ENCODE measurements around the gene CRELD2.

Gene CRELD2

DNA sequence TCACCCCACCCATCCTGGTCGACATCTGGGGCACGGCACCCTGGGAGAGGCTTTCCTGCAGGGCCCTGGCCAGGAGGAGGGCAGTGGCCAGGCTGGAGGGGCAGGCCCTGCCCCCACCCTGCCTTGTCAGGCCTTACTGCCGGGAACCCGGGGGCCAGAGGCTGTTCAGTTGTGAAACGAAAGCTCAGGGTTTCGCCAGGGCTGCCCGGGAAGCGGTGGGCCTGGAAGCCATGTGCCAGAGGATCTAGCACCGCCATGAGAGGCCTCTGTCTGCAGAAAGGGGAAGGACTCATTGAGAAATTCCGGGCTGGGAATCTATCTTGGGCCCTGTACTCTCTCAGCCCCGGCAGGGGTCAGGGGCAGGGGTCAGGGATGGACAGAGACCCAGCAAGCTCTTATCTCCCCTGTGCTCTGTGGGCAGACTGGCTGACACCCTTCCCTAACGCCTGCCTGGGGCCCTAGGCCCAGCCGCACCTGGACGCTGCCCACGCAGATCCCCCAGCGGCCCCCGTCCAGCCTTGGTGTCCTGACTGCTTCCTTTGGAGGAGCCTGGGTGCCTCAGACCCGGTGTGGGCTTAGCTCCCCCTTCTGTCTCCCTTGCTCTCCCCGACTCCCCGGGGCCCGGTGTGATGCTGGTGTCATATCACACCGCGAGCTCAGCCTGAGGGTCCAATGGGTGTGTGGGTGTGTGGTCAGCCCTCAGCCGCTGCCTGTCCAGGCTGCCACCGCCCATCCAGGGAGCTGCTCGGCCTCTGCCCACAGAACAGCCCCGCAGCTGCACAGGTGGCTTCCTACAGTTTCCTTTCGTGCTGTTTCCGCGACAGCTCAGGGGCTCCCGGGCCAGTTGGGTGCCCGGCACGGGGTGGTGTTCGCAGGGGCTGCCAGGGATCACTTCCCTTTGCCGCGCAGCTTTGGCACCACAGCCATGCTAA lies 48.6 kb downstream of the CRELD2 start:
- TF ChIP-seq, protein P1, sequence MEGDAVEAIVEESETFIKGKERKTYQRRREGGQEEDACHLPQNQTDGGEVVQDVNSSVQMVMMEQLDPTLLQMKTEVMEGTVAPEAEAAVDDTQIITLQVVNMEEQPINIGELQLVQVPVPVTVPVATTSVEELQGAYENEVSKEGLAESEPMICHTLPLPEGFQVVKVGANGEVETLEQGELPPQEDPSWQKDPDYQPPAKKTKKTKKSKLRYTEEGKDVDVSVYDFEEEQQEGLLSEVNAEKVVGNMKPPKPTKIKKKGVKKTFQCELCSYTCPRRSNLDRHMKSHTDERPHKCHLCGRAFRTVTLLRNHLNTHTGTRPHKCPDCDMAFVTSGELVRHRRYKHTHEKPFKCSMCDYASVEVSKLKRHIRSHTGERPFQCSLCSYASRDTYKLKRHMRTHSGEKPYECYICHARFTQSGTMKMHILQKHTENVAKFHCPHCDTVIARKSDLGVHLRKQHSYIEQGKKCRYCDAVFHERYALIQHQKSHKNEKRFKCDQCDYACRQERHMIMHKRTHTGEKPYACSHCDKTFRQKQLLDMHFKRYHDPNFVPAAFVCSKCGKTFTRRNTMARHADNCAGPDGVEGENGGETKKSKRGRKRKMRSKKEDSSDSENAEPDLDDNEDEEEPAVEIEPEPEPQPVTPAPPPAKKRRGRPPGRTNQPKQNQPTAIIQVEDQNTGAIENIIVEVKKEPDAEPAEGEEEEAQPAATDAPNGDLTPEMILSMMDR (IDR thresholded peaks at IDR 0.05; ENCODE audit: control insufficient read depth, insufficient read depth, low read depth, low read length, missing control alignments): no peak
- no peak overlapping the region for H3K4me3 ChIP-seq (ENCODE audit: control insufficient read depth, low read depth, low read length)
- no peak for DNase-seq (ENCODE audit: low read depth)

DNA sequence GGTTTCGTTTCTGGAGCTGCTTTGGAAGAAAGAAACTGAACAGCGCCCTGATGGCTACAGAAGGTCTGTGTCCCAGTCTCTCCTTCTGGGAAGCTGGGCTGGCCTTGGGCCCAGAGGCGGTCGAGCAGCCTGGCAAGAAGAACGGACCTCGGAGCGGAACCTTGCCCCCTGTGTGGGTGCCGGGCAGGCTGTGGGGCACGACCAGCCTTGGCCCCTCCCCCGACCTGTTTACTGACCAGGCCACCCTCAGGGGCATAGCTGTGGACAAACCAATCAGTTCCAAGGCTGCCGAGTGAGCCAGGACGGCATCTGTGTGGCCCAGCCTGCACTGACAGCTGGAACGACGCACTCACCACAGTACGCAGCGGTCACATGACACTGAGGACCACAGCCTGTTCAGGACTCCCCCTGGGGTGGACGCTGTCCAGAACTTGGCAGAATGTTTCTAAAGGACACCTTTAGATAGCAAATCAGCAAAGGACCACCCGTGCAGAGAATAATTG lies 49.3 kb downstream of the CRELD2 start:
- H3K4me3 ChIP-seq (ENCODE audit: control insufficient read depth, low read depth, low read length): no peak overlapping the region
- TF ChIP-seq, protein P1 (IDR thresholded peaks at IDR 0.05; ENCODE audit: control insufficient read depth, insufficient read depth, low read depth, low read length, missing control alignments): no peak
- no peak for DNase-seq (ENCODE audit: low read depth)

DNA sequence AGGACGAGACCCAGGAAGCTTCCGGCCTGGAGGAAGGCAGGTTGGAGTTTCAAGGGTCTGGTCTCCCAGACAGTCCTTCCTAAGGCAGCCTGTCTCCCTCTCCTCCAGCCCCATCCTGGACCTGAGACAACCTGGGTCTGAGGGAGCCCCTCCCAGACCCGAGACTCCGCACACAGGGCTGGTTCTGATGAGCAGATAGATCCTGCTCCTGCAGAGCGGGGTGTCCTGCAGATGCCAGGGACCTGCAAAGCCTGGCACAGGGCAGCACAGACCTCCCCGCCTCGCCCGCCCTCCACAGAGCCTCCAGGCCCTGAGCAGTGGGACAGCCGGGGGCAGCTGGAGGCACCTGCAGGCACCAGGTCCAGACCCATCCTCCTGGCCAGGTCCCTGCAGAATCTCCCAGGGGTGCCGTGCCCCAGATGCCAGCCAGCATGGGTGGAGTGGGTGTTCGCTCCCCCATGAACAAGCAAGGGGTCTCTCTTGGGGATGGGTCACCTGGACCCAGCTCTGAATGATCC lies 49.9 kb downstream of the CRELD2 start:
- DNase-seq (ENCODE audit: low read depth): no peak
- TF ChIP-seq, protein P1 (IDR thresholded peaks at IDR 0.05; ENCODE audit: control insufficient read depth, insufficient read depth, low read depth, low read length, missing control alignments): no peak
- no peak overlapping the region for H3K4me3 ChIP-seq (ENCODE audit: control insufficient read depth, low read depth, low read length)

DNA sequence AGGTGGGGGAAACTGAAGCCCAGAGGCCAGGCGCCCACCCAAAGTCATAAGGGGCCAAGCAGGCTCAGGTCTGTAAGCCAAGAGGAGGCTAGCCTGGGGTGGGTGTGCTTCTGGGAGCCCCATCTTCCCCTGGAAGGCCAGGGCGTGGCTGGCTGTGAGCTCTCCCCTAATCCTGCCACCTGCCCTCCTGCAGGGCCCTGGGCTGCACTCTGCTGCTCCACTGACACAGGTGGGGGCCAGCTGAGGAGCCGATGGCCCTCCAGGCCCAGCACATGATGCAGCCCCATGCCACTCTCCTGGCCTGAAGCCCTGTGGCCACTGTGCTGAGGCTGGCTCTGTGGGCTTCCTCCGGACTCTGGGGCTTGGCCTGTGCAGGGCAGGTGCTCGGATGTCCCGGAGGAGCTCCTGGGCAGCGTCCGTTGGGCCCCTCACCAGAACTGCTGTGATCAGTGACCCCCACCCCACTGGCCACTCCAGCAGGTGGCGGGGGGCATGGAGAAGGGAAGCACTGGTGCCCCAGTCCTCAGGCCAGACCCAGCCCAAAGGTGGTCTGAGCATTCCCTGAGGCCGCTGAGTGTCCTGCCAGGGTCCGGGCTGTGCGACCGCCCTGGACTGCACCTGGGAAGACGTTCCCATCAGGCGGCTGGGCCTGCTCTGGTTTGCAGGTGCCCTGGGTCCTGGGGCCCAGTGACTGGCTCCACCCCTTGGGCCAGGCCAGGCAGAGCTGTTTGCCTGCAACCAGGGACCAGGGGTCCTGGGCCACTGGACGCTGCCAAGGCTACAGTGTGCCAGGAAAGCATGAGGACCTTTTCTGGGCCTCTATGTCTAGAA lies 50.6 kb downstream of the CRELD2 start:
- H3K4me3 ChIP-seq (ENCODE audit: control insufficient read depth, low read depth, low read length): no peak overlapping the region
- DNase-seq (ENCODE audit: low read depth): no peak
- TF ChIP-seq, protein P1 (IDR thresholded peaks at IDR 0.05; ENCODE audit: control insufficient read depth, insufficient read depth, low read depth, low read length, missing control alignments): no peak

DNA sequence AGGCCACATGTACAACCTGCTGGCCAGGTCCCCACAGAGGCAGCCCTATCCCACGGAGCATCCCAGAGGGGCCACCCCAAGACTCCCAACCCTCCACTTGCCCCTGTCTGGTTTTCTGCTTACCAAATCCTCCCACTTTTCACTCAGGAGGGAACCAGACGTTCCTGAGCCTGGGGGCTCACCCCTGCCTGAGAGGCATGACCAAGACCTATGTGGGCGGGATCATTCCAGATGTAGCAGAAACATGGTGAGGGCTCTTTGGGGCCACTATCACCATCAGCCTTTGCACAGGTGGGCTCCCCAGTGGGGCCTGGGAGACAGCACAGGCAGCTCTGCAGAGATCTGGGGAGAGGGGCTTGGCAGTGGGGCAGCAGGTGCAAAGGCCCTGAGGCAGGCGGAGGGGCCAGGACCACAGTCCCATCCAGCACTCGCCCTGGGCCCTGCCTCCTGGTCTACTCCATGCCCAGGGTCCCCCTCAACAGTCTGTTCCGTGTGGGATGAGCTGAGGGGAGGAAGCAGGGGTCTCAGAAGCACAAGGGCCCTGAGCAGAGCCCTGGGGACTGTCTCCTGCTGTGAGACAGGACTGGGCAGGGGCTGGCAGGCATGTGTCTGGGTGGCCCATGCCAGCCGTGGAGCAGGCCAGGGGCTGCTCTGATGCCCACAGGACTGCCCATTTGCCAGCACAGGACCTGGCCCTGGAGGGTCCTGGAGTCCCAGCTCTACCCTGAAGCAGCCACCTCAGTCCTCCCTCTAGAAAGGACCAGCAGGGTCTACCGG lies 51.5 kb downstream of the CRELD2 start:
- TF ChIP-seq, protein P1 (IDR thresholded peaks at IDR 0.05; ENCODE audit: control insufficient read depth, insufficient read depth, low read depth, low read length, missing control alignments): no peak
- no peak overlapping the region for H3K4me3 ChIP-seq (ENCODE audit: control insufficient read depth, low read depth, low read length)
- DNase-seq (ENCODE audit: low read depth): no peak
